H1 (cell line): ENCODE data around the gene RHBG. TPM values are rescaled to one million over a fixed set of nuclear protein-coding genes. Genes with fewer than 3 reads are reported as not detected.

Experiments used
- CTCF ChIA-PET: fragments of 300-600 bp; sonication (Branson Sonifier 250); formaldehyde crosslinking; loops from one replicate; lab custom pipeline; 2021; ENCODE audit not compliant: partially characterized antibody; lab: Charles Lee
- POLR2A ChIA-PET: fragments of 300-600 bp; sonication (Branson Sonifier 250); formaldehyde crosslinking; loops from one replicate; lab custom pipeline; 2021; ENCODE audit warnings: inconsistent platforms; ENCODE audit not compliant: partially characterized antibody; lab: Charles Lee
- DNase-seq, 2 experiments: peaks; one replicate each; pipeline versions ENCODE4 v3.0.0 to v3.0.0-alpha.2; 2010 to 2022; ENCODE audit warnings: low spot score in 2 of 2, low read depth in 1 of 2, mixed read lengths in 1 of 2
- FAIRE-seq: peaks from 2 replicates; lab custom pipeline; 2011; peaks lifted over from hg19 to GRCh38; lab: Jason Lieb, UNC
- H2AFZ ChIP-seq: 2 replicates; pipeline ENCODE4 v1.8.1; 2012; ENCODE audit warnings: low read length, inconsistent platforms
- H2AK5ac ChIP-seq: 2 replicates; pipeline ENCODE4 v1.6.1; 2013; ENCODE audit warnings: low read depth, low read length
- H2BK120ac ChIP-seq: replicated peaks from 2 replicates; pipeline ENCODE3; 2013; ENCODE audit warnings: low read depth, low read length, inconsistent platforms
- H2BK12ac ChIP-seq: 2 replicates; pipeline ENCODE4 v1.6.1; 2013; ENCODE audit warnings: low read depth, low read length
- H2BK15ac ChIP-seq: 2 replicates; pipeline ENCODE4 v1.6.1; 2013; ENCODE audit warnings: low read length
- H2BK20ac ChIP-seq: 2 replicates; pipeline ENCODE4 v1.6.1; 2013; ENCODE audit warnings: low read length
- H2BK5ac ChIP-seq: 2 replicates; pipeline ENCODE4 v1.6.1; 2013; ENCODE audit warnings: low read depth, low read length
- H3K14ac ChIP-seq: 2 replicates; pipeline ENCODE4 v1.6.1; 2013; ENCODE audit warnings: inconsistent platforms; ENCODE audit not compliant: insufficient read length
- H3K18ac ChIP-seq: 2 replicates; pipeline ENCODE4 v1.6.1; 2013; ENCODE audit warnings: low read length; ENCODE audit errors: extremely low read depth
- H3K23ac ChIP-seq: 2 replicates; pipeline ENCODE4 v1.6.1; 2013; ENCODE audit warnings: inconsistent platforms; ENCODE audit not compliant: insufficient read length
- H3K23me2 ChIP-seq: 2 replicates; pipeline ENCODE4 v1.6.1; 2013; ENCODE audit warnings: low read depth, low read length
- H3K27ac ChIP-seq: 2 replicates; pipeline ENCODE4 v1.6.1; 2011; ENCODE audit warnings: low read depth, low read length, inconsistent platforms
- H3K27me3 ChIP-seq, 4 experiments: replicated peaks in 1 of 4; 1 replicate in 1 of 4; 2 replicates in 3 of 4; pipeline versions ENCODE4 v1.6.1 to v1.8.1; 2011 to 2013; ENCODE audit warnings: low read length in 3 of 4, mild to moderate bottlenecking in 3 of 4, inconsistent platforms in 2 of 4, mixed read lengths in 2 of 4, moderate library complexity in 1 of 4; ENCODE audit not compliant: control insufficient read depth in 3 of 4, insufficient read depth in 3 of 4; ENCODE audit errors: extremely low read depth in 1 of 4
- H3K36me3 ChIP-seq, 4 experiments: 2 replicates each; pipeline versions ENCODE4 v1.6.1 to v1.8.1; 2011 to 2013; ENCODE audit warnings: mild to moderate bottlenecking in 4 of 4, low read length in 3 of 4, moderate library complexity in 2 of 4, control low read depth in 1 of 4, inconsistent platforms in 1 of 4; ENCODE audit not compliant: insufficient read depth in 4 of 4, control insufficient read depth in 2 of 4
- H3K4ac ChIP-seq: replicated peaks from 2 replicates; pipeline ENCODE3; 2013; ENCODE audit warnings: low read length, low read depth, mixed read lengths, inconsistent platforms; ENCODE audit not compliant: insufficient read length
- H3K4me1 ChIP-seq, 4 experiments: replicated peaks in 1 of 4; 1 replicate in 1 of 4; 2 replicates in 3 of 4; pipeline versions ENCODE4 v1.6.1 to v1.8.1; 2011 to 2013; ENCODE audit warnings: low read length in 3 of 4, inconsistent platforms in 2 of 4, mixed read lengths in 1 of 4; ENCODE audit not compliant: insufficient read depth in 4 of 4, control insufficient read depth in 3 of 4
- H3K4me2 ChIP-seq, 2 experiments: 2 replicates each; pipeline versions ENCODE4 v1.6.1 to v1.8.1; 2011 to 2013; ENCODE audit warnings: low read depth in 2 of 2, low read length in 2 of 2, control low read depth in 1 of 2, inconsistent platforms in 1 of 2, mild to moderate bottlenecking in 1 of 2; ENCODE audit not compliant: insufficient read depth in 1 of 2
- H3K4me3 ChIP-seq, 4 experiments: fragments of 200-600, 300-600 bp in 1 of 4; sonication (generic), shearing (Covaris generic), sonication (Bioruptor Twin) in 1 of 4; 2 replicates each; pipeline versions ENCODE4 v1.5.1 to v1.8.1; 2011 to 2016; ENCODE audit warnings: low read length in 4 of 4, low read depth in 3 of 4, control low read depth in 2 of 4, inconsistent platforms in 2 of 4, mild to moderate bottlenecking in 2 of 4, mixed read lengths in 1 of 4, moderate library complexity in 1 of 4; ENCODE audit not compliant: insufficient read depth in 2 of 4; ENCODE audit errors: extremely low read depth in 1 of 4
- H3K56ac ChIP-seq: replicated peaks from 2 replicates; pipeline ENCODE3; 2013; ENCODE audit warnings: low read depth, mild to moderate bottlenecking, mixed read lengths, low read length, inconsistent platforms; ENCODE audit not compliant: insufficient read length
- H3K79me1 ChIP-seq: 2 replicates; pipeline ENCODE4 v1.6.1; 2013; ENCODE audit warnings: low read depth, low read length, control low read depth
- H3K79me2 ChIP-seq, 2 experiments: 2 replicates each; pipeline versions ENCODE4 v1.6.1 to v1.8.1; 2012 to 2013; ENCODE audit warnings: low read length in 2 of 2, mild to moderate bottlenecking in 2 of 2, inconsistent platforms in 1 of 2; ENCODE audit not compliant: insufficient read depth in 2 of 2, control insufficient read depth in 1 of 2
- H3K9ac ChIP-seq, 4 experiments: replicated peaks in 1 of 4; 1 replicate in 1 of 4; 2 replicates in 3 of 4; pipeline versions ENCODE4 v1.6.1 to v1.8.1; 2011 to 2013; ENCODE audit warnings: low read depth in 3 of 4, low read length in 3 of 4, control low read depth in 2 of 4, mild to moderate bottlenecking in 2 of 4, moderate library complexity in 2 of 4, inconsistent platforms in 1 of 4; ENCODE audit errors: extremely low read depth in 1 of 4
- H3K9me3 ChIP-seq, 2 experiments: 2 replicates each; pipeline versions ENCODE4 v1.6.1 to v1.8.1; 2012 to 2013; ENCODE audit warnings: mild to moderate bottlenecking in 2 of 2, moderate library complexity in 2 of 2, control low read depth in 1 of 2, inconsistent platforms in 1 of 2, low read depth in 1 of 2, low read length in 1 of 2, mixed read lengths in 1 of 2; ENCODE audit not compliant: insufficient read depth in 2 of 2
- H4K20me1 ChIP-seq, 2 experiments: replicated peaks in 1 of 2; 2 replicates each; pipeline versions ENCODE3 to v1.8.1; 2011 to 2013; ENCODE audit warnings: inconsistent platforms in 2 of 2, low read length in 2 of 2, mild to moderate bottlenecking in 1 of 2; ENCODE audit not compliant: insufficient read depth in 2 of 2, control insufficient read depth in 1 of 2
- H4K5ac ChIP-seq: 2 replicates; pipeline ENCODE4 v1.6.1; 2013; ENCODE audit warnings: low read length, low read depth, mixed read lengths, inconsistent platforms; ENCODE audit not compliant: insufficient read length
- H4K8ac ChIP-seq: 2 replicates; pipeline ENCODE4 v1.8.0; 2013; ENCODE audit warnings: mild to moderate bottlenecking, moderate library complexity, low read length, inconsistent platforms; ENCODE audit not compliant: insufficient read depth; ENCODE audit errors: extremely low read depth
- H4K91ac ChIP-seq: replicated peaks from 2 replicates; pipeline ENCODE3; 2013; ENCODE audit warnings: low read length, mixed read lengths, inconsistent platforms; ENCODE audit not compliant: insufficient read length
- CTBP2 ChIP-seq: IDR thresholded peaks from 2 replicates; pipeline ENCODE4 v1.7.0; 2011; ENCODE audit warnings: borderline replicate concordance, mild to moderate bottlenecking, moderate library complexity, mixed read lengths, low read length; ENCODE audit not compliant: insufficient read depth, insufficient read length
- JUN ChIP-seq: IDR thresholded peaks from 2 replicates; pipeline ENCODE4 v1.6.1; 2011; ENCODE audit warnings: low read depth, mild to moderate bottlenecking, improper control_type of control experiment, low read length
- KDM4A ChIP-seq: IDR thresholded peaks from one replicate; pipeline ENCODE4 v1.7.1; 2012; ENCODE audit warnings: low read depth, mild to moderate bottlenecking, moderate library complexity, low read length, inconsistent platforms; ENCODE audit not compliant: severe bottlenecking
- KDM5A ChIP-seq: fragments of 200-600 bp; IDR thresholded peaks from 2 replicates; pipeline ENCODE4 v1.7.1; 2012; ENCODE audit warnings: mild to moderate bottlenecking, low read length, inconsistent platforms, mixed read lengths
- RAD21 ChIP-seq, 2 experiments: IDR thresholded peaks in 1 of 2; conservative IDR thresholded peaks in 1 of 2; 2 replicates each; pipeline ENCODE4 v1.6.1; 2011; ENCODE audit warnings: low read depth in 2 of 2, low read length in 2 of 2, improper control_type of control experiment in 1 of 2, inconsistent platforms in 1 of 2, mild to moderate bottlenecking in 1 of 2, moderate library complexity in 1 of 2
- SUZ12 ChIP-seq: fragments of 200-600 bp; sonication (generic); IDR thresholded peaks from 2 replicates; pipeline ENCODE4 v1.6.1; 2012; ENCODE audit warnings: mild to moderate bottlenecking, inconsistent platforms, low read length, moderate library complexity, mixed read lengths
- TBP ChIP-seq: IDR thresholded peaks from 2 replicates; pipeline ENCODE4 v1.6.1; 2011; ENCODE audit warnings: low read depth, low read length, improper control_type of control experiment
- TCF12 ChIP-seq: IDR thresholded peaks from 2 replicates; pipeline ENCODE4 v1.6.1; 2011; ENCODE audit warnings: low read depth, mild to moderate bottlenecking, low read length
- TEAD4 ChIP-seq: IDR thresholded peaks from 2 replicates; pipeline ENCODE4 v1.6.1; 2012; ENCODE audit warnings: low read depth, low read length, inconsistent platforms, mixed read lengths
- WGBS, 2 experiments: shearing (Covaris generic) in 1 of 2; methylation state at CpG; one replicate each; pipeline versions ENCODE4 v1.1.6 to v1.1.7; 2013 to 2015; ENCODE audit warnings: low lambda C conversion rate in 2 of 2, mixed read lengths in 2 of 2, inconsistent platforms in 1 of 2, low coverage in 1 of 2, missing lambda C conversion rate in 1 of 2; ENCODE audit not compliant: insufficient replicate concordance in 2 of 2, insufficient coverage in 1 of 2, insufficient read length in 1 of 2; ENCODE audit errors: extremely low coverage in 1 of 2, missing lambda C conversion rate in 1 of 2; 5-methylcytosine and 5-hydroxymethylcytosine counted together
- polyA plus RNA-seq, 7 experiments: library from polyadenylated mRNA; depleted of rRNA in 3 of 7; stranded (reverse) in 5 of 7; unstranded in 2 of 7; fragments of >200 nt in 5 of 7; fragments of 200-250 nt in 2 of 7; gene quantifications; 1 replicate in 5 of 7; 2 replicates in 1 of 7; 4 replicates in 1 of 7; pipeline versions ENCODE4 v1.2.1 to v1.2.3, GENCODE V29; 2011 to 2013; ENCODE audit warnings: missing spikeins in 2 of 7, mixed read lengths in 2 of 7
- total RNA-seq: library from RNA; stranded (reverse); fragmentation: NEBNext Ultra II Directional; extraction: Animal tissue kit (Norgen Biotek cat#: 25700); gene quantifications from 2 replicates; pipeline ENCODE4 v1.2.1, GENCODE V29; 2021
- TF ChIP-seq, protein P1 (sequence below), 3 experiments: IDR thresholded peaks; 1 replicate in 2 of 3; 2 replicates in 1 of 3; pipeline versions ENCODE4 v1.5.1 to v1.6.1; 2011; ENCODE audit warnings: low read length in 3 of 3, mild to moderate bottlenecking in 3 of 3, inconsistent platforms in 2 of 3, low read depth in 1 of 3, moderate library complexity in 1 of 3; ENCODE audit not compliant: insufficient read depth in 1 of 3; ENCODE audit errors: control extremely low read depth in 1 of 3

RHBG gene
- total and polyA plus RNA-seq, 2 of the 8 experiments (the other 6 are each of a cell fraction or from before 2014, with no cell fraction given) = 2.6 to 2.7 TPM

DNA sequence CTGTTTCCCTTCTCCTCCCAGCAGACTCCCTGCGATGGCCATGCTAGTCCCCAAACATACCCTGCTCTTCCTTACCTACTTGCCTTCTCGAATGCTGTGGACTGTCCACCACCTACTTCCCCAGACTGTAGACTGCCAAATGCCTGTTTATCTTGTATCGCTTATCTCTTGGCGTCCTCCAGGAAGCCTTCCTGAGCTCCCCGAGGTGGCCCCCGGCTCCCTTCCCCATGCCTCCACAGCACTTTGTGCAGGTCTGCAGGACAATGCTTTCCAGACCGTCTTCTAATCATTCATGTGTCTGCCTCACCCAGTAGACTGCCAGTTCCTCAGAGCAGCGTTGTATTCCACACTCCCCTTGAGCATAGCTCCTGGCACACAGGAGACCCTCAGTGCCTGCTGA lies 41.7 kb downstream of the RHBG start:
- no peak overlapping the region for H3K9ac ChIP-seq
- ChIA-PET CTCF (interaction anchor here (0.8 to 16.8 kb wide), 5 partner anchors 9 to 47 kb away, joined by 3 to 517 read pairs (median 22); no protein-coding TSS in a partner anchor), POLR2A (interaction anchor here (1.2 kb wide), 2 partner anchors 8 to 9 kb away, joined by 3 read pairs; no protein-coding TSS in a partner anchor)
- H3K4me2 ChIP-seq = no peak overlapping the region
- no peak overlapping the region for H2AK5ac ChIP-seq
- H3K27me3 ChIP-seq = peaks cover 0 to 2% (median 0%) of the 10 kb centered on the region in 4 experiments; a peak in 3 of 7 replicates
- H4K8ac ChIP-seq = no peak overlapping the region
- no peak overlapping the region for H3K56ac ChIP-seq
- 0 out of 2 replicates have a peak overlapping the region, but pooled peaks have one; percentile 2 for H2BK12ac ChIP-seq
- H4K91ac ChIP-seq = no peak overlapping the region
- no peak overlapping the region for H2AFZ ChIP-seq
- no peaks in the 10 kb centered on the region for H4K20me1 ChIP-seq
- H4K5ac ChIP-seq = no peak overlapping the region
- no peak overlapping the region for H2BK20ac ChIP-seq
- no peaks in the 10 kb centered on the region for H3K79me1 ChIP-seq
- H2BK5ac ChIP-seq = no peak overlapping the region
- no peaks in the 10 kb centered on the region for H3K9me3 ChIP-seq
- no peak overlapping the region for H2BK120ac ChIP-seq
- H2BK15ac ChIP-seq = no peak overlapping the region
- no peak for DNase-seq
- H3K14ac ChIP-seq = peak overlapping the region; percentile 57
- no peak for FAIRE-seq
- H3K4me1 ChIP-seq = peaks cover 2 to 13% (median 6%) of the 10 kb centered on the region in 4 experiments
- no peak overlapping the region for H3K23ac ChIP-seq
- no peaks in the 10 kb centered on the region for H3K23me2 ChIP-seq
- H3K4ac ChIP-seq = no peak overlapping the region
- 88% methylated on average over 8 of the region's 8 CpGs; no CpG with 5 or more reads in 1 of the 2 experiments for WGBS, 2 experiments
- TF ChIP-seq SUZ12 = no peak
- no peak for TF ChIP-seq KDM4A
- TF ChIP-seq CTBP2 = no peak
- TF ChIP-seq, protein P1, sequence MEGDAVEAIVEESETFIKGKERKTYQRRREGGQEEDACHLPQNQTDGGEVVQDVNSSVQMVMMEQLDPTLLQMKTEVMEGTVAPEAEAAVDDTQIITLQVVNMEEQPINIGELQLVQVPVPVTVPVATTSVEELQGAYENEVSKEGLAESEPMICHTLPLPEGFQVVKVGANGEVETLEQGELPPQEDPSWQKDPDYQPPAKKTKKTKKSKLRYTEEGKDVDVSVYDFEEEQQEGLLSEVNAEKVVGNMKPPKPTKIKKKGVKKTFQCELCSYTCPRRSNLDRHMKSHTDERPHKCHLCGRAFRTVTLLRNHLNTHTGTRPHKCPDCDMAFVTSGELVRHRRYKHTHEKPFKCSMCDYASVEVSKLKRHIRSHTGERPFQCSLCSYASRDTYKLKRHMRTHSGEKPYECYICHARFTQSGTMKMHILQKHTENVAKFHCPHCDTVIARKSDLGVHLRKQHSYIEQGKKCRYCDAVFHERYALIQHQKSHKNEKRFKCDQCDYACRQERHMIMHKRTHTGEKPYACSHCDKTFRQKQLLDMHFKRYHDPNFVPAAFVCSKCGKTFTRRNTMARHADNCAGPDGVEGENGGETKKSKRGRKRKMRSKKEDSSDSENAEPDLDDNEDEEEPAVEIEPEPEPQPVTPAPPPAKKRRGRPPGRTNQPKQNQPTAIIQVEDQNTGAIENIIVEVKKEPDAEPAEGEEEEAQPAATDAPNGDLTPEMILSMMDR (IDR thresholded peaks at IDR 0.05; ENCODE audit: control extremely low read depth in 1 of 3, insufficient read depth in 1 of 3, low read depth in 1 of 3, low read length in 3 of 3) = no peak
- no peak for TF ChIP-seq RAD21 (IDR thresholded peaks at IDR 0.05 in 1 of 2, conservative IDR thresholded peaks at IDR 0.05 in 1 of 2; ENCODE audit: low read depth in 2 of 2, low read length in 2 of 2)
- TF ChIP-seq TEAD4 = no peak
- TF ChIP-seq TCF12 = no peak
- TF ChIP-seq KDM5A = no peak
- no peak for TF ChIP-seq TBP
- TF ChIP-seq JUN = no peak
- H3K27ac ChIP-seq = no peak overlapping the region
- H3K79me2 ChIP-seq = no peaks in the 10 kb centered on the region
- no peaks in the 10 kb centered on the region for H3K36me3 ChIP-seq
- no peak overlapping the region for H3K18ac ChIP-seq
- no peak overlapping the region for H3K4me3 ChIP-seq
